Subcutaneous abdominal adipose tissue (tissue), 5 donors: ENCODE data around the gene WASF2.
"Not testable (repeated sequence)": the region's sequence is repeated elsewhere in the genome, so short reads cannot be mapped to it uniquely, and the experiment has no call there.

Experiments
- H3K27ac ChIP-seq: one replicate; pipeline ENCODE4 v1.7.0; 2013; ENCODE audit warnings: low read depth, mild to moderate bottlenecking, inconsistent platforms, low read length, moderate library complexity
- H3K27me3 ChIP-seq, 5 donors: one replicate each; pipeline ENCODE4 v1.7.0; 2013; ENCODE audit warnings: low read length in 5 of 5, inconsistent platforms in 1 of 5; ENCODE audit not compliant: control insufficient read depth in 5 of 5, insufficient read depth in 4 of 5
- H3K36me3 ChIP-seq, 5 donors: one replicate each; pipeline ENCODE4 v1.7.0; 2013; ENCODE audit warnings: low read length in 5 of 5; ENCODE audit not compliant: control insufficient read depth in 5 of 5, insufficient read depth in 5 of 5
- H3K4me1 ChIP-seq, 5 donors: one replicate each; pipeline ENCODE4 v1.7.0; 2013; ENCODE audit warnings: low read length in 5 of 5, mild to moderate bottlenecking in 3 of 5, moderate library complexity in 1 of 5; ENCODE audit not compliant: control insufficient read depth in 5 of 5, insufficient read depth in 5 of 5
- H3K4me3 ChIP-seq, 5 donors: one replicate each; pipeline ENCODE4 v1.7.0; 2013; ENCODE audit warnings: low read length in 5 of 5, low read depth in 1 of 5
- H3K9ac ChIP-seq, 5 donors: one replicate each; pipeline ENCODE4 v1.7.0; 2013; ENCODE audit warnings: low read length in 5 of 5, mild to moderate bottlenecking in 4 of 5, moderate library complexity in 3 of 5
- H3K9me3 ChIP-seq, 5 donors: one replicate each; pipeline ENCODE4 v1.7.0; 2013; ENCODE audit warnings: low read length in 5 of 5; ENCODE audit not compliant: control insufficient read depth in 5 of 5
- donor health status: healthy.
- donor health status: healthy.
- donor health status: healthy.
- donor health status: healthy.
- donor health status: healthy.

WASF2 gene

GRCh38 chr1:27489973-27490741 lies at the start of gene WASF2:
TSS of gene WASF2 (minus strand) at chr1:27490167. CDS start at chr1:27428890, 61,277 bp downstream.
- Histone ChIP-seq H3K4me1 (peaks cover 10 to 46% (median 44%) of the 10 kb centered on the region in 5 donors), H3K9ac (peak within 1 kb of the TSS; percentile 99 to 100 (median 99)), H3K27ac (peak within 1 kb of the TSS; percentile 99), H3K4me3 (peak within 1 kb of the TSS; percentile 96 to 100 (median 99)), H3K36me3 (no peaks in the 10 kb centered on the region), H3K9me3 (no peaks in the 10 kb centered on the region), H3K27me3 (no peaks in the 10 kb centered on the region)

GRCh38 chr1:27538793-27539192 lies 48.8 kb upstream of the WASF2 start:
- peaks cover 0 to 20% (median 12%) of the 10 kb centered on the region in 5 donors for H3K36me3 ChIP-seq
- H3K4me1 ChIP-seq = peaks cover 7 to 52% (median 42%) of the 10 kb centered on the region in 5 donors

GRCh38 chr1:27538305-27538676 lies 48.3 kb upstream of the WASF2 start:
- H3K9ac ChIP-seq, H3K27me3 ChIP-seq, H3K9me3 ChIP-seq, H3K4me3 ChIP-seq, H3K27ac ChIP-seq: not testable (repeated sequence)
- Histone ChIP-seq H3K4me1 (peaks cover 7 to 49% (median 41%) of the 10 kb centered on the region in 5 donors), H3K36me3 (peaks cover 0 to 25% (median 17%) of the 10 kb centered on the region in 5 donors)

More at GRCh38 chr1:27538793-27539192, 48.8 kb upstream of the WASF2 start:
- H3K9ac ChIP-seq = peak overlapping the region in 1 of 5 donors; percentile 7
- H3K27me3 ChIP-seq = no peaks in the 10 kb centered on the region
- no peak overlapping the region for H3K4me3 ChIP-seq
- no peak overlapping the region for H3K27ac ChIP-seq
- no peaks in the 10 kb centered on the region for H3K9me3 ChIP-seq

- H3K27me3 ChIP-seq = no peaks in the 10 kb centered on the region
- H3K27ac ChIP-seq = peak overlapping the region; percentile 60
- H3K4me1 ChIP-seq = peaks cover 7 to 34% (median 27%) of the 10 kb centered on the region in 5 donors
- peak overlapping the region in 1 of 5 donors; percentile 38 for H3K9ac ChIP-seq
- peaks cover 0 to 37% (median 24%) of the 10 kb centered on the region in 5 donors for H3K36me3 ChIP-seq
- H3K9me3 ChIP-seq = no peaks in the 10 kb centered on the region
- H3K4me3 ChIP-seq = no peak overlapping the region
Observed at GRCh38 chr1:27536767-27537166, 46.8 kb upstream of the WASF2 start.

DNA sequence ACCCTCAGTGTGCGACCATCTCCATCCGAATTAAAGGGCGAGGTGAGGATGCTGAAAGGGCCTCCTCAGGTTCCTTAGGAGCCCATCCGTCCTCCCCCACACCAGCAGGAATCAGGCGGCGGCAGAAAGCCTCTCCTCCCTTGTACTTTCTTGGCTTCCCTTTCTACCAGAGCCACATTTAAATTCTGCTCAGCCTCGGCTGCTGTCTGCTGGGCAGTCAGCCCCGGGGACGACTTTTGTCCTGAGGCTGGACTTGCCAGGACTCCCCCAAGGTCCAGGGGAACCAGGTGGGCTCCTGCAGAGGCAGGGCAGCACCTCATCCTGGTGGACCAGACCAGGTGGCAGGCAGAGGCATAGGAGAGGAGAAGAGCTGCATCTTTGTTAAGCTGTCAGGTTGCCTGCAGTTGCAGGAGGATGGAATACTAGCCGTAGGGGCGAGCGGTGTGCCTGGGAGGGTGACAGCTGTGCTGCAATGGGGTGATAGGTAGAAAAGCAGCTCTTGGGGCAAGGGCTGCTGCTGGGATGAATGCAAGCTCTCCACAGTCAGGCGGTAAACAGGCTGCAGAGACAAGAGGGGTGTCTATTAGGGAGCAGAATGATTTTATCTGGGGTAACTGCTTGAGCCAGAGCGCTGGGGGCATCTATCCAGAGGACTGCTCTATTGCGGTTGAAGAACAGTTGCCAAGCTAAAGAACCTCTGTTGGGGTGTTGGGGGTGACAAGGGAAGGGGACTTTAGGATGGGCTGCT lies 46.2 kb upstream of the WASF2 start:
- Histone ChIP-seq H3K4me3 (no peak overlapping the region), H3K4me1 (peaks cover 7 to 33% (median 27%) of the 10 kb centered on the region in 5 donors), H3K36me3 (peaks cover 0 to 37% (median 24%) of the 10 kb centered on the region in 5 donors), H3K9me3 (no peaks in the 10 kb centered on the region), H3K27me3 (no peaks in the 10 kb centered on the region), H3K9ac (no peak overlapping the region), H3K27ac (no peak overlapping the region)

GRCh38 chr1:27535386-27535785 lies 45.4 kb upstream of the WASF2 start:
- H3K9me3 ChIP-seq = no peaks in the 10 kb centered on the region
- H3K4me3 ChIP-seq = no peak overlapping the region
- H3K36me3 ChIP-seq = peaks cover 0 to 35% (median 24%) of the 10 kb centered on the region in 5 donors
- H3K4me1 ChIP-seq = peaks cover 7 to 33% (median 27%) of the 10 kb centered on the region in 5 donors
- H3K27me3 ChIP-seq = no peaks in the 10 kb centered on the region
- H3K27ac ChIP-seq = no peak overlapping the region
- no peak overlapping the region for H3K9ac ChIP-seq

- Histone ChIP-seq H3K27me3 (no peaks in the 10 kb centered on the region), H3K9ac (no peak overlapping the region), H3K27ac (no peak overlapping the region), H3K4me1 (peaks cover 16 to 45% (median 41%) of the 10 kb centered on the region in 5 donors), H3K4me3 (no peak overlapping the region), H3K36me3 (peaks cover 0 to 28% (median 22%) of the 10 kb centered on the region in 5 donors), H3K9me3 (no peaks in the 10 kb centered on the region)
Observed at GRCh38 chr1:27531959-27532685, 42.2 kb upstream of the WASF2 start.

DNA sequence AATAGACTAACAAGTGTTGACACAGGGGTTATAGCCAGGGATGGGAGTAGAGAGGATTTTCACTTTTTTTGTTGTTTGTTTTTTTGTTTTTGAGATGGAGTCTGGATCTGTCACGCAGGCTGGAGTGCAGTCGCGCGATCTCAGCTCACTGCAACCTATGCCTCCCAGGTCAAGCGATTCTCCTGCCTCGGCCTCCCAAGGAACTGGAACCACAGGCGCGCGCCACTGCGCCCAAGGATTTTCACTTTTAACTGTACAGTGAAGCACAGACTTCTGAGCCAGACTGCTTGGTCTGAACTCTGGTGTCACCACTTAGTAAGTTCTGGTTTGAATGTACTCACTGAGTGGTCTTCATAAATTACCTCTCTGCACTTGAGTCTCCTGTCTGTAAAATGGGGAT lies 40.2 kb upstream of the WASF2 start:
- no peaks in the 10 kb centered on the region for H3K9me3 ChIP-seq
- H3K27ac ChIP-seq = no peak overlapping the region
- H3K27me3 ChIP-seq = no peaks in the 10 kb centered on the region
- H3K4me3 ChIP-seq = no peak overlapping the region
- H3K9ac ChIP-seq = no peak overlapping the region
- peaks cover 17 to 44% (median 40%) of the 10 kb centered on the region in 5 donors for H3K4me1 ChIP-seq
- H3K36me3 ChIP-seq = peaks cover 0 to 24% (median 17%) of the 10 kb centered on the region in 5 donors

- Histone ChIP-seq H3K9ac (peak overlapping the region in 1 of 5 donors; percentile 65), H3K9me3 (no peaks in the 10 kb centered on the region), H3K27ac (peak overlapping the region; percentile 50), H3K27me3 (no peaks in the 10 kb centered on the region), H3K4me3 (no peak overlapping the region), H3K4me1 (peaks cover 18 to 47% (median 43%) of the 10 kb centered on the region in 5 donors), H3K36me3 (peaks cover 0 to 20% (median 14%) of the 10 kb centered on the region in 5 donors)
Observed at GRCh38 chr1:27529704-27530018, 39.7 kb upstream of the WASF2 start.
